Common myeloid progenitor, CD34-positive (primary cell): Measurements from ENCODE around the gene ANKH.

ENCODE experiments used
- CTCF ChIA-PET: fragments of 350-600 bp; sonication (Branson Sonifier 250); formaldehyde crosslinking; loops from one replicate; lab custom pipeline; 2021; ENCODE audit warnings: antibody characterized with exemption; lab: Charles Lee
- POLR2A ChIA-PET: fragments of 350-600 bp; sonication (Branson Sonifier 250); formaldehyde crosslinking; loops from one replicate; lab custom pipeline; 2021; ENCODE audit warnings: antibody characterized with exemption; lab: Charles Lee
- DNase-seq, 3 donors: peaks; one replicate each; pipeline versions ENCODE4 v3.0.0 to v3.0.0-alpha.2; 2013
- H3K27ac ChIP-seq, 2 experiments: 1 replicate in 1 of 2; 2 replicates in 1 of 2; pipeline ENCODE4 v1.7.0; 2013; ENCODE audit warnings: inconsistent platforms in 2 of 2, low read length in 2 of 2, mild to moderate bottlenecking in 2 of 2, low read depth in 1 of 2, moderate library complexity in 1 of 2; ENCODE audit not compliant: severe bottlenecking in 2 of 2, insufficient read depth in 1 of 2, poor library complexity in 1 of 2
- H3K27me3 ChIP-seq, 5 experiments: replicated peaks in 2 of 5; 1 replicate in 3 of 5; 2 replicates in 2 of 5; pipeline versions ENCODE4 v1.6.1 to v1.7.0; 2013; ENCODE audit warnings: low read length in 4 of 5, mild to moderate bottlenecking in 2 of 5, moderate library complexity in 2 of 5, inconsistent platforms in 1 of 5; ENCODE audit not compliant: insufficient read depth in 5 of 5, control insufficient read depth in 4 of 5
- H3K36me3 ChIP-seq, 4 experiments: 1 replicate in 2 of 4; 2 replicates in 2 of 4; pipeline versions ENCODE4 v1.6.1 to v1.7.0; 2013; ENCODE audit warnings: low read length in 3 of 4, control low read depth in 1 of 4, mild to moderate bottlenecking in 1 of 4; ENCODE audit not compliant: control insufficient read depth in 4 of 4, insufficient read depth in 4 of 4
- H3K4me1 ChIP-seq, 4 experiments: 1 replicate in 3 of 4; 2 replicates in 1 of 4; pipeline versions ENCODE4 v1.6.1 to v1.7.1; 2013; ENCODE audit warnings: low read length in 3 of 4, mild to moderate bottlenecking in 3 of 4, control low read depth in 1 of 4, inconsistent platforms in 1 of 4, moderate library complexity in 1 of 4; ENCODE audit not compliant: control insufficient read depth in 4 of 4, insufficient read depth in 4 of 4; ENCODE audit errors: control extremely low read depth in 1 of 4
- H3K4me3 ChIP-seq, 7 experiments: 1 replicate in 4 of 7; 2 replicates in 3 of 7; pipeline versions ENCODE4 v1.5.1 to v1.7.0; 2013; ENCODE audit warnings: mild to moderate bottlenecking in 7 of 7, low read length in 6 of 7, moderate library complexity in 6 of 7, inconsistent platforms in 2 of 7, low read depth in 2 of 7, control low read depth in 1 of 7; ENCODE audit not compliant: insufficient read depth in 4 of 7, control insufficient read depth in 1 of 7; ENCODE audit errors: extremely low read depth in 1 of 7
- H3K9me3 ChIP-seq, 5 experiments: 1 replicate in 4 of 5; 2 replicates in 1 of 5; pipeline versions ENCODE4 v1.6.1 to v1.7.1; 2013; ENCODE audit warnings: low read length in 4 of 5, mild to moderate bottlenecking in 2 of 5, inconsistent platforms in 1 of 5, low read depth in 1 of 5, moderate library complexity in 1 of 5; ENCODE audit not compliant: control insufficient read depth in 4 of 5, insufficient read depth in 2 of 5; ENCODE audit errors: control extremely low read depth in 1 of 5
- WGBS: methylation state at CpG from one replicate; pipeline ENCODE4 v1.1.5; 2013; ENCODE audit not compliant: insufficient coverage; 5-methylcytosine and 5-hydroxymethylcytosine counted together

The ANKH gene

GRCh38 chr5:14734396-14734795 lies 137.2 kb downstream of the ANKH start:
- CTCF ChIA-PET, result no interaction called here

DNA sequence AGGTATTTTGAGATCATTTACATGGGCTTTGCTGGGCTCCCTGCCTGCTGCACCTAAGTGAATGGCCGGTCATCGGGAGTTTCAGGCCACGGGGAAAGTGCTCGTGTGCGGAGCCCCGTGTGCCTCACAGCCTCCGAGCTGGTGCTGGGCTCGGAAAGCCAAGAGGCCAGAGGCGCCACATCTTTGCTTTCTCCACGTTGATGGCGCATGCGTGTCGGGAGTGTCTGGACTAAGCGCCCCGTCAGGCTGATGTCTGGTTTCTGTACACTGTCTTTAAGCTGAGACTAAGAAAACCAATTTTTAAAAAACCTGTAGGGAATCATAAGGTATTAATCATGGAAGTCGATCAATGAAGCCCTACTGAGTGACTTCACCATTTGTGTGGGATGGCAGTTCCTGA lies 137.9 kb downstream of the ANKH start:
- Histone ChIP-seq H3K27ac (no peak overlapping the region), H3K4me1 (no peaks in the 10 kb centered on the region), H3K36me3 (peaks cover 0 to 13% (median 5%) of the 10 kb centered on the region in 4 experiments), H3K27me3 (no peaks in the 10 kb centered on the region), H3K4me3 (no peak overlapping the region), H3K9me3 (no peaks in the 10 kb centered on the region)
- 96% methylated on average over 15 of the region's 16 CpGs for WGBS
- no peak for DNase-seq
- CTCF ChIA-PET, result no interaction called here
- POLR2A ChIA-PET, result no interaction called here

More at GRCh38 chr5:14734396-14734795, 137.2 kb downstream of the ANKH start:
- no peaks in the 10 kb centered on the region for H3K9me3 ChIP-seq
- peaks cover 0 to 13% (median 5%) of the 10 kb centered on the region in 4 experiments for H3K36me3 ChIP-seq
- H3K27me3 ChIP-seq, result no peaks in the 10 kb centered on the region
- no peak overlapping the region for H3K4me3 ChIP-seq
- POLR2A ChIA-PET, result interaction anchor here (1.4 kb wide), 1 partner anchor 10 kb away, joined by 3 read pairs; no protein-coding TSS in a partner anchor
- H3K4me1 ChIP-seq, result no peaks in the 10 kb centered on the region
- WGBS, result 96% methylated on average over 7 of the region's 13 CpGs
- no peak overlapping the region for H3K27ac ChIP-seq
- DNase-seq, result no peak

- Histone ChIP-seq H3K27me3 (no peaks in the 10 kb centered on the region), H3K36me3 (peaks cover 0 to 16% (median 5%) of the 10 kb centered on the region in 4 experiments), H3K4me3 (no peak overlapping the region), H3K9me3 (no peaks in the 10 kb centered on the region), H3K4me1 (no peaks in the 10 kb centered on the region), H3K27ac (no peak overlapping the region)
- CTCF ChIA-PET, result no interaction called here
- WGBS, result 88% methylated on average over 3 of the region's 6 CpGs
- POLR2A ChIA-PET, result no interaction called here
- DNase-seq, result no peak
Observed at GRCh38 chr5:14732991-14733390, 138.6 kb downstream of the ANKH start.

DNA sequence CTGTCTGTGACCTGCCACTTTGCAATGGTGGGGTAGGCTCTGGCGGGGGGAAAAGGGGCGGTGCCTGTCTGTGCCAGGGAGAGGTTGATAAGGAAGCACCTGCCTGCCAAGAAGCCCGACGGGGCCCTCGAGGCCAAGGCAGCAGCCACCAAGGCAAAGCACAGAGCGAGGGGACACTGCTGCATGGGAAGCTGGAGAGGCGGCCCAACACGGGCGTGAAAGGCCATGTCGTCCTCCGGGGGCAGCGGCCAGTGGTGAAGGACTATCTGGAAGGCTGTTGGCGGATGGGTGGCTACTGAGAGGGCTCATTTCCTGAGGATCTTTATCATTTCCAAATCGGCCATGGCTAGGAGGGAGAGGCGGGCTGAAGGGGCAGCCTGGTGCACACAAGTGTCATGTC lies 140.7 kb downstream of the ANKH start:
- Histone ChIP-seq H3K4me1 (no peaks in the 10 kb centered on the region), H3K4me3 (no peak overlapping the region), H3K36me3 (peaks cover 0 to 13% (median 4%) of the 10 kb centered on the region in 4 experiments), H3K27ac (no peak overlapping the region), H3K9me3 (no peaks in the 10 kb centered on the region), H3K27me3 (no peaks in the 10 kb centered on the region)
- 88% methylated on average over 15 of the region's 15 CpGs for WGBS
- ChIA-PET CTCF (interaction anchor here (1.4 kb wide), 1 partner anchor 163 kb away, joined by 5 read pairs; no protein-coding TSS in a partner anchor), POLR2A (no interaction called here)
- no peak for DNase-seq

- ChIA-PET POLR2A (no interaction called here), CTCF (no interaction called here)
- H3K36me3 ChIP-seq, result peaks cover 0 to 13% (median 4%) of the 10 kb centered on the region in 4 experiments
- H3K27me3 ChIP-seq, result no peaks in the 10 kb centered on the region
- WGBS, result 94% methylated on average over 11 of the region's 13 CpGs
- no peak overlapping the region for H3K4me3 ChIP-seq
- H3K27ac ChIP-seq, result no peak overlapping the region
- no peaks in the 10 kb centered on the region for H3K9me3 ChIP-seq
- no peaks in the 10 kb centered on the region for H3K4me1 ChIP-seq
- DNase-seq, result no peak
Observed at GRCh38 chr5:14730466-14730865, 141.1 kb downstream of the ANKH start.

GRCh38 chr5:14729448-14730385 lies 141.9 kb downstream of the ANKH start:
- peaks cover 0 to 13% (median 4%) of the 10 kb centered on the region in 4 experiments for H3K36me3 ChIP-seq
- ChIA-PET CTCF (interaction anchor here (0.6 to 4.1 kb wide), 5 partner anchors 28 to 285 kb away, joined by 3 to 34 read pairs (median 4); no protein-coding TSS in a partner anchor), POLR2A (no interaction called here)
- H3K4me3 ChIP-seq, result no peak overlapping the region
- H3K27me3 ChIP-seq, result no peaks in the 10 kb centered on the region
- no peak overlapping the region for H3K27ac ChIP-seq
- 95% methylated on average over 14 of the region's 18 CpGs for WGBS
- no peaks in the 10 kb centered on the region for H3K9me3 ChIP-seq
- peaks cover 0 to 6% (median 4%) of the 10 kb centered on the region in 4 experiments for H3K4me1 ChIP-seq
- no peak for DNase-seq

DNA sequence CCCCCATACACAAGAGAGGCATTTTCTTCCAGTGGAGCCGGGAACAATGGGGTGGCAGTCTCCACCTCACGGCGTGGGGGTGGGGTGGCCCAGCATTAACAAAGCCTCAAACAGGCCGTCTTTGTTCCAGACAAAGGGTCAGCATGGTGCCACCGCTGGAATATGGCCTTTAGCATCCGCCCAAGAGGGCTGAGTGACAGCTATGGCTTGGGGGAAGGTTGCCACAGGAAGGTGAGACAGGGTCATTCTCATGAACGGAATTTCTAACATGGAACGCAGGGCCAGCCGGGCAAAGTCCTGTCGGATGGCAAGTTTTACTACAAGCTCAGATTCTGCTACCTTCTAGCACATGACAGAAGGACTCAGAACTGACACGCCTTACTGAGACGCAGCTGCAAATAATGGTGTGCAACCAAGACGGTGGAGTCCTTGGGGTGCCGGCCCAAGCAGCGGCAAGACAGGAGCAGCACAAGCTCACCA lies 143.1 kb downstream of the ANKH start:
- Histone ChIP-seq H3K9me3 (no peaks in the 10 kb centered on the region), H3K36me3 (peaks cover 0 to 13% (median 3%) of the 10 kb centered on the region in 4 experiments), H3K27me3 (no peaks in the 10 kb centered on the region), H3K27ac (no peak overlapping the region), H3K4me1 (peaks cover 0 to 12% (median 8%) of the 10 kb centered on the region in 4 experiments), H3K4me3 (no peak overlapping the region)
- ChIA-PET POLR2A (no interaction called here), CTCF (interaction anchor here (0.7 to 4.1 kb wide), 11 partner anchors 15 to 286 kb away, joined by 3 to 34 read pairs (median 3); no protein-coding TSS in a partner anchor)
- 98% methylated on average over 15 of the region's 15 CpGs for WGBS
- no peak for DNase-seq
